ENCODE measurements around the gene PAPOLB. TPM values are rescaled to one million over a fixed set of nuclear protein-coding genes. Genes with fewer than 3 reads are reported as not detected.

Gene PAPOLB
- total and polyA plus RNA-seq, 2 of the 8 experiments (the other 6 are each of a cell fraction or from before 2014, with no cell fraction given): 0.02 to 0.15 TPM

GRCh38 chr7:4883372-4884144, 21.7 kb upstream of the PAPOLB start, which contains the start of gene RADIL:
RADIL (minus strand) TSS chr7:4883716; CDS start chr7:4878139, 5,577 bp downstream.
- POLR2A ChIA-PET (ENCODE audit: partially characterized antibody): interaction anchor here (0.9 to 1.5 kb wide), 5 partner anchors 11 to 90 kb away, joined by 3 to 5 read pairs (median 4); no protein-coding TSS in a partner anchor
- Histone ChIP-seq H2BK12ac (ENCODE audit: low read depth, low read length) (no peak within 1 kb of the TSS), H4K91ac (replicated peaks; ENCODE audit: insufficient read length, low read length) (no peak within 1 kb of the TSS), H3K9me3 (ENCODE audit: insufficient read depth in 2 of 2, low read depth in 1 of 2, low read length in 1 of 2) (no peaks in the 10 kb centered on the region), H3K9ac (replicated peaks in 1 of 4; ENCODE audit: extremely low read depth in 1 of 4, low read depth in 3 of 4, low read length in 3 of 4) (peak within 1 kb of the TSS in 1 of 4 experiments; percentile 42; a peak in 2 of 7 replicates), H2AFZ (ENCODE audit: low read length) (0 out of 2 replicates have a peak within 1 kb of the TSS, but pooled peaks have one; percentile 89), H2BK15ac (ENCODE audit: low read length) (no peak within 1 kb of the TSS), H2BK5ac (ENCODE audit: low read depth, low read length) (no peak within 1 kb of the TSS), H4K5ac (ENCODE audit: insufficient read length, low read depth, low read length) (no peak within 1 kb of the TSS), H2BK20ac (ENCODE audit: low read length) (no peak within 1 kb of the TSS), H3K23ac (ENCODE audit: insufficient read length) (no peak within 1 kb of the TSS), H3K27me3 (replicated peaks in 1 of 4; ENCODE audit: control insufficient read depth in 3 of 4, extremely low read depth in 1 of 4, insufficient read depth in 3 of 4, low read length in 3 of 4) (peaks cover 0 to 9% (median 2%) of the 10 kb centered on the region in 4 experiments; a peak in 2 of 7 replicates), H3K27ac (ENCODE audit: low read depth, low read length) (no peak within 1 kb of the TSS), H3K56ac (replicated peaks; ENCODE audit: insufficient read length, low read depth, low read length) (no peak within 1 kb of the TSS), H3K4ac (replicated peaks; ENCODE audit: insufficient read length, low read depth, low read length) (no peak within 1 kb of the TSS), H3K79me2 (ENCODE audit: control insufficient read depth in 1 of 2, insufficient read depth in 2 of 2, low read length in 2 of 2) (no peaks in the 10 kb centered on the region), H4K8ac (ENCODE audit: extremely low read depth, insufficient read depth, low read length) (no peak within 1 kb of the TSS), H4K20me1 (replicated peaks in 1 of 2; ENCODE audit: control insufficient read depth in 1 of 2, insufficient read depth in 2 of 2, low read length in 2 of 2) (no peaks in the 10 kb centered on the region), H3K4me3 (ENCODE audit: extremely low read depth in 1 of 4, insufficient read depth in 2 of 4, low read depth in 3 of 4, low read length in 4 of 4) (peak within 1 kb of the TSS; percentile 41 to 63 (median 56)), H3K36me3 (ENCODE audit: control insufficient read depth in 2 of 4, insufficient read depth in 4 of 4, low read length in 3 of 4) (no peaks in the 10 kb centered on the region), H3K4me2 (ENCODE audit: insufficient read depth in 1 of 2, low read depth in 2 of 2, low read length in 2 of 2) (peak within 1 kb of the TSS; percentile 98), H3K79me1 (ENCODE audit: low read depth, low read length) (no peaks in the 10 kb centered on the region), H2AK5ac (ENCODE audit: low read depth, low read length) (no peak within 1 kb of the TSS), H2BK120ac (replicated peaks; ENCODE audit: low read depth, low read length) (no peak within 1 kb of the TSS), H3K23me2 (ENCODE audit: low read depth, low read length) (peaks cover 11% of the 10 kb centered on the region; the same call in 1 of the 2 replicates), H3K18ac (ENCODE audit: extremely low read depth, low read length) (no peak within 1 kb of the TSS; the same call in 1 of the 2 replicates), H3K14ac (ENCODE audit: insufficient read length) (no peak within 1 kb of the TSS), H3K4me1 (replicated peaks in 1 of 4; ENCODE audit: control insufficient read depth in 3 of 4, insufficient read depth in 4 of 4, low read length in 3 of 4) (peaks cover 0 to 5% (median 2%) of the 10 kb centered on the region in 4 experiments; a peak in 3 of 7 replicates)
- FAIRE-seq (no peak), DNase-seq (ENCODE audit: low read depth in 1 of 2, low spot score in 2 of 2) (peak; percentile 84 to 99)
- CTCF ChIA-PET (ENCODE audit: partially characterized antibody): interaction anchor here (0.7 to 4.8 kb wide), 34 partner anchors 9 to 206 kb away, joined by 3 to 47 read pairs (median 4); partner anchors contain the start of gene RBAK
- WGBS, 2 experiments (ENCODE audit: extremely low coverage in 1 of 2, insufficient coverage in 1 of 2, insufficient read length in 1 of 2, insufficient replicate concordance in 2 of 2, low coverage in 1 of 2, low lambda C conversion rate in 2 of 2, missing lambda C conversion rate in 1 of 2): 10% methylated on average over 24 of the region's 72 CpGs; no CpG with 5 or more reads in 1 of the 2 experiments
- peak; percentile 90 for TF ChIP-seq TBP (IDR thresholded peaks at IDR 0.05; ENCODE audit: low read depth, low read length)
- no peak for TF ChIP-seq HDAC2 (IDR thresholded peaks at IDR 0.05; ENCODE audit: borderline replicate concordance in 1 of 2, low read depth in 2 of 2, low read length in 2 of 2)
- no peak for TF ChIP-seq GTF2F1 (IDR thresholded peaks at IDR 0.05; ENCODE audit: borderline replicate concordance, low read depth, low read length)
- TF ChIP-seq, protein P1, sequence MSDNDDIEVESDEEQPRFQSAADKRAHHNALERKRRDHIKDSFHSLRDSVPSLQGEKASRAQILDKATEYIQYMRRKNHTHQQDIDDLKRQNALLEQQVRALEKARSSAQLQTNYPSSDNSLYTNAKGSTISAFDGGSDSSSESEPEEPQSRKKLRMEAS (IDR thresholded peaks at IDR 0.05): 0 out of 2 replicates have a peak, but pooled peaks have one; percentile 5
- TF ChIP-seq ATF3 (IDR thresholded peaks at IDR 0.05; ENCODE audit: insufficient read depth, low read depth, low read length): no peak
- no peak for TF ChIP-seq POLR2A (IDR thresholded peaks at IDR 0.05; ENCODE audit: control extremely low read depth in 1 of 2, low read depth in 2 of 2, low read length in 2 of 2)
- TF ChIP-seq RBBP5 (IDR thresholded peaks at IDR 0.05; ENCODE audit: borderline replicate concordance, low read depth, low read length): no peak
- TF ChIP-seq CREB1 (IDR thresholded peaks at IDR 0.05): peak; percentile 64; the same call in 1 of the 2 replicates
- no peak for TF ChIP-seq CTBP2 (IDR thresholded peaks at IDR 0.05; ENCODE audit: borderline replicate concordance, insufficient read depth, insufficient read length, low read length)

Measured in H1 (cell line).